HS-27A (cell line): ENCODE measurements around the gene CLCA2.
A peak's percentile ranks its signal among the peaks of the same experiment; 100 is the strongest.

Experiments used
- DNase-seq: peaks from one replicate; pipeline ENCODE4 v3.0.0-alpha.2; 2012; ENCODE audit warnings: low read depth, missing footprints

Gene CLCA2

GRCh38 chr1:86429122-86429725 lies 5.3 kb downstream of the CLCA2 start:
- DNase-seq, result no peak

GRCh38 chr1:86429835-86430234 lies 5.9 kb downstream of the CLCA2 start:
- DNase-seq, result peak; percentile 27

- DNase-seq, result no peak
Observed at GRCh38 chr1:86430376-86430775, 6.4 kb downstream of the CLCA2 start.

- DNase-seq, result no peak
Observed at GRCh38 chr1:86434059-86434458, 10.1 kb downstream of the CLCA2 start.

DNA sequence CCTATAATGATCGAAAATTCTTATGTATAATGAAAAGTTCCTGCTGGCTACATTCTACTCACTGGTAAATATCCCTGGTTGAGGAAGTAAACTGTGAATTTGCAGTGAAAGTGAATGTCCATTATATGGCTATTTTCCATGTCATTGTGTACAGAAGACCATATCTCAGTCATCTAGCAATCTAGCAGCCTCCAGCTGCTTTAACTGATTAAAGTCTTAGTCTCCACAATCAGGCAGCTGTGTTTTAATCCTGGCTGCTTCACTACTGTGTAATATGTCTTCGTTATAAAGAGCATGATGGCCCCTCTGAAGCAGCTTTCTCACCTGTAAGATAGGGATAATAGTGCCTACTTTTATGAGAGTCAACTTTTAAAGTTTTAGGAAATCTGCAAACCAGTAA lies 11.4 kb downstream of the CLCA2 start:
- no peak for DNase-seq

DNA sequence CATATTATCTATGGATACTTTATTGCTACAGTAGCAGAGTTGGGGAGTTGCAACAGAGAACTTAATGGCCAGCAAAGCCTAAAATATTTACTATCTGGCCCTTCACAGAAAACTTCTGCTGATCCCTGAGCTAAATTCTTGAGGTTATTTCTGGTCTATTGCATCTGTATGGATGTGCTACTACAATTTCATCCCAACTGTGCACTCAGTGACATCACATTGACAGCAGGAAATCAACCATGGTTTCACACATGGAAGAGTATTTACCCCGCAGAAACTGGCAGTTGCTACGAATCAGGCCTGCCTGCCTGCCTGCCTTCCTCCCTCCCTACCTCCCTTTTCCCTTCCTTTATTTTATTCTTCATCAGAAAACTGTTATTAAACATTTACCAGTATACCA lies 12.1 kb downstream of the CLCA2 start:
- DNase-seq, result no peak

GRCh38 chr1:86441581-86441980 lies 17.6 kb downstream of the CLCA2 start:
- no peak for DNase-seq

GRCh38 chr1:86441997-86442396 lies 18.0 kb downstream of the CLCA2 start:
- no peak for DNase-seq

DNA sequence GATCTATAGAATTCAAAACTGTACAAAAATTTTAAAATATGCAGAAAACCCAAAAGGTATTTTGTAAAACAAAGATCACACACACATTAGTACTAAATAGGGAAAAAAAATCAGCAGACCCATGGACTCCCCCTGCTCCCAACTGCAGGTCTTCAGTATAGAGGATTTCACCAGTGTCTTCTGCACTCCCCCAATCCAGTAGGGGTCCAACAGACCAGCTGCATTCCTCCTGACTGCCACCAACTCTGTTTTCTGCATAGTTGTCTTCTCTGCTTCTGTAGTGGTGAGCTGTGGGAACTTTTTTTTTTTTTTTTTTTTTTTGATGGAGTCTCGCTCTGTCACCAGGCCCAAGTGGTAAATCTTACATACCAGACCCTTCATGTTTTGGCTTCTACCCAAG lies 21.9 kb downstream of the CLCA2 start:
- DNase-seq, result no peak

- DNase-seq, result no peak
Observed at GRCh38 chr1:86447198-86447790, 23.3 kb downstream of the CLCA2 start.

- DNase-seq, result no peak
Observed at GRCh38 chr1:86448670-86449069, 24.7 kb downstream of the CLCA2 start.

DNA sequence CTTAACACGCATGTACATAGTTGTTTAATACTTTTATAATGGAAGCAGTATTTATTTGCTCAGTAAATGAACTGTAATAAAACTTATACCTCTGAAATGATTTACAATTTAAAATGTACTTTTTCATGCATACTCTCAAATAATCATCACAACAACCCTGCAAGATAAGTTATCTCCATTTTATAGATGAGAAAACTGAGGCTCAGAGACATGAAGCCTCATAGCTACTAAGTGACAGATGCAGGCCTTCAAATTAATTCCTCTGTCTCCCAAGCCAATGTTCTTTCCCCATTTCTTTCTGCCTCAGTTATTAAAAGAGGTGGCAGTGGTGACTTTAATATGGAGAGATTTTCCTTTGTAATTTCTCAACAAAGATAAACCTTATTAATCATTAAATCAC lies 25.1 kb downstream of the CLCA2 start:
- no peak for DNase-seq

DNA sequence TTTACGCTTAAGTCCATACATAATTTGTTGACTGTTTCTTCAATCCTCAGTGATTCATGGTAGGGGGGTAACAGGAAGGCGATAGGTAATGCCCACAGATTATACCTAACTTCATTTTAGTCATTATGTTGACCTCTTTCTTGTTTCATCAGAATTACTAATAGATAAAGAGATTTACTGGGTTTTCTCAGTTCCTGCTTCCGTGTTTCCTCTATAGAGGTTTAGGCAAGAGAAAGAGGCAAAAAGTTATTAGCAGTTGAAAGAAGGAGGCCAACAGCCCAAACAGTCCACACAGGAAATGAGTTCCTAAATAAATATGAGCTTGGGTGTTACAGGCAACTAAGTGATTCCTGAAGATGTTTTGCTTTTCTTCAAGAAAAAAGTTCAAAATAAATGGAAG lies 26.9 kb downstream of the CLCA2 start:
- DNase-seq, result no peak

- DNase-seq, result no peak
Observed at GRCh38 chr1:86453664-86454063, 29.7 kb downstream of the CLCA2 start.

DNA sequence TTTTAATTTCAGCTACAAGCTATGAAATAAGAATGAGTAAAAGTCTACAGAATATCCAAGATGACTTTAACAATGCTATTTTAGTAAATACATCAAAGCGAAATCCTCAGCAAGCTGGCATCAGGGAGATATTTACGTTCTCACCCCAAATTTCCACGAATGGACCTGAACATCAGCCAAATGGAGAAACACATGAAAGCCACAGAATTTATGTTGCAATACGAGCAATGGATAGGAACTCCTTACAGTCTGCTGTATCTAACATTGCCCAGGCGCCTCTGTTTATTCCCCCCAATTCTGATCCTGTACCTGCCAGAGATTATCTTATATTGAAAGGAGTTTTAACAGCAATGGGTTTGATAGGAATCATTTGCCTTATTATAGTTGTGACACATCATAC lies 31.1 kb downstream of the CLCA2 start:
- no peak for DNase-seq

GRCh38 chr1:86460998-86461397 lies 37.0 kb downstream of the CLCA2 start:
- no peak for DNase-seq

GRCh38 chr1:86461482-86461881 lies 37.5 kb downstream of the CLCA2 start:
- DNase-seq, result no peak

- DNase-seq, result no peak
Observed at GRCh38 chr1:86464819-86465218, 40.8 kb downstream of the CLCA2 start.

GRCh38 chr1:86466109-86466844 lies 42.3 kb downstream of the CLCA2 start:
- no peak for DNase-seq

DNA sequence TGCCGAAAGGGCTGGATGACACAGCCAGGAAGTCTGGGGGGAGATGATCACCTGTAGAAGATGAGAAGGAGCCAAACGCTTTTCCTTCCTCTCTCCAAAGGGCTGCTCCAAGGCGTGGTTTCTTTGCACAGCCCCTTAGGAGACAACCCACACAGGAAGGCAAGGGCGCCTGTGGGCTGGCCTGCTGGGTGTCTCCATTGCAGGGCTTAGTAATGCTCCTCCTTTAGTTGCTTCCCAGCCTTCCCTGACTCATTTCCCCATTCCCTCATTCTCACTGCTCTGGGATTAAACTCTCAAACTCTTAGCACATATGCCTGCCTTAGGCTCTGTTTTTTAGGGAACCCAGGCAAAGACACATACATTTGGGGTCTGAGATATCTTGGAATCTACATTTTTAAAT lies 43.0 kb downstream of the CLCA2 start:
- no peak for DNase-seq

DNA sequence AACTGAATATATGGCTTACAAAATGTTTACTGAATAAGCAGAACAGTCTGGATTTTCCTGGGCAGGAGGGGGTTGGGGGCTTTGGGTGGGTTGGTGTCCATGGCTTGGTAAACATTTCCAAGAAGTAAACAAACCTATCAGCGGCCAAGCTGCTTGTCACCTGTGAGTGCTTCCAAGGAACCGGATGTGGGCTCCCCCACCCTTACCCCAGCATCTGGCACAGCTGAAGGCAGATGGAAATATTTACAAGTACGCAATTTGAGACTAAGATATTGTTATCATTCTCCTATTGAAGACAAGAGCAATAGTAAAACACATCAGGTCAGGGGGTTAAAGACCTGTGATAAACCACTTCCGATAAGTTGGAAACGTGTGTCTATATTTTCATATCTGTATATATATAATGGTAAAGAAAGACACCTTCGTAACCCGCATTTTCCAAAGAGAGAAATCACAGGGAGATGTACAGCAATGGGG lies 44.6 kb downstream of the CLCA2 start, which contains the start of gene CLCA1:
TSS of gene CLCA1 (plus strand) at position 427 of the 477 bp plus-strand sequence. CDS start at position 472, 45 bp downstream.
- DNase-seq, result no peak

- DNase-seq, result no peak
Observed at GRCh38 chr1:86470859-86471258, 46.9 kb downstream of the CLCA2 start.

- no peak for DNase-seq
Observed at GRCh38 chr1:86471291-86471690, 47.3 kb downstream of the CLCA2 start.
